ENCODE measurements around the gene RAMP3. TPM values are rescaled to one million over a fixed set of nuclear protein-coding genes. Genes with fewer than 3 reads are reported as not detected.

Gene RAMP3
- total RNA-seq, 2 experiments from 2014 or later = not detected

Other genes starting within 250 kb of the RAMP3 start
- 100 to 1,000 TPM; 435 to 453 TPM for gene MYO1G, start 178.8 kb upstream of the RAMP3 start, total RNA-seq
- 10 to 100 TPM; 99.6 to 99.9 TPM for gene CCM2, start 157.6 kb upstream of the RAMP3 start, total RNA-seq
- gene NACAD, start 68.8 kb upstream of the RAMP3 start, total RNA-seq = under 1 TPM; 0.05 to 0.16 TPM
- gene TBRG4, start 46.1 kb upstream of the RAMP3 start, total RNA-seq = 100 to 1,000 TPM; 133 to 137 TPM